Glutamatergic neuron (in vitro differentiated cells): ENCODE data around the gene ZNF862. TPM values are rescaled to one million over a fixed set of nuclear protein-coding genes. Genes with fewer than 3 reads are reported as not detected.

Source experiments
- DNase-seq: peaks from one replicate; pipeline ENCODE4 v3.0.0; 2022
- H3K27ac Mint-ChIP-seq: one replicate; pipeline ENCODE4 v1.8.0; 2020; ENCODE audit warnings: mild to moderate bottlenecking, mixed read lengths, inconsistent platforms; ENCODE audit not compliant: unreplicated experiment
- H3K27me3 Mint-ChIP-seq: one replicate; pipeline ENCODE4 v1.8.0; 2020; ENCODE audit warnings: mild to moderate bottlenecking, moderate library complexity, mixed read lengths, inconsistent platforms; ENCODE audit not compliant: unreplicated experiment
- H3K36me3 Mint-ChIP-seq: one replicate; pipeline ENCODE4 v1.8.0; 2020; ENCODE audit warnings: mild to moderate bottlenecking, mixed read lengths, inconsistent platforms; ENCODE audit not compliant: unreplicated experiment
- H3K4me1 Mint-ChIP-seq: one replicate; pipeline ENCODE4 v1.8.0; 2020; ENCODE audit warnings: mild to moderate bottlenecking, low read depth, mixed read lengths, inconsistent platforms; ENCODE audit not compliant: unreplicated experiment
- H3K4me3 Mint-ChIP-seq: one replicate; pipeline ENCODE4 v1.8.0; 2020; ENCODE audit warnings: mild to moderate bottlenecking, mixed read lengths, inconsistent platforms; ENCODE audit not compliant: unreplicated experiment
- H3K9me3 Mint-ChIP-seq: one replicate; pipeline ENCODE4 v1.8.0; 2020; ENCODE audit warnings: mild to moderate bottlenecking, moderate library complexity, mixed read lengths, inconsistent platforms; ENCODE audit not compliant: unreplicated experiment
- total RNA-seq: library from RNA; stranded (reverse); fragmentation: NEBNext Ultra II Directional; extraction: Animal tissue kit (Norgen Biotek cat#: 25700); gene quantifications from one replicate; pipeline ENCODE4 v1.2.1, GENCODE V29; 2021; ENCODE audit not compliant: unreplicated experiment
- TF ChIP-seq, protein P1 (sequence below): fragments of 200-600 bp; sonication (generic); IDR thresholded peaks from one replicate; pipeline ENCODE4 v1.5.0; 2021; ENCODE audit not compliant: partially characterized antibody, unreplicated experiment

Gene ZNF862
- total RNA-seq, 1 donor from 2014 or later: 12.9 TPM

DNA sequence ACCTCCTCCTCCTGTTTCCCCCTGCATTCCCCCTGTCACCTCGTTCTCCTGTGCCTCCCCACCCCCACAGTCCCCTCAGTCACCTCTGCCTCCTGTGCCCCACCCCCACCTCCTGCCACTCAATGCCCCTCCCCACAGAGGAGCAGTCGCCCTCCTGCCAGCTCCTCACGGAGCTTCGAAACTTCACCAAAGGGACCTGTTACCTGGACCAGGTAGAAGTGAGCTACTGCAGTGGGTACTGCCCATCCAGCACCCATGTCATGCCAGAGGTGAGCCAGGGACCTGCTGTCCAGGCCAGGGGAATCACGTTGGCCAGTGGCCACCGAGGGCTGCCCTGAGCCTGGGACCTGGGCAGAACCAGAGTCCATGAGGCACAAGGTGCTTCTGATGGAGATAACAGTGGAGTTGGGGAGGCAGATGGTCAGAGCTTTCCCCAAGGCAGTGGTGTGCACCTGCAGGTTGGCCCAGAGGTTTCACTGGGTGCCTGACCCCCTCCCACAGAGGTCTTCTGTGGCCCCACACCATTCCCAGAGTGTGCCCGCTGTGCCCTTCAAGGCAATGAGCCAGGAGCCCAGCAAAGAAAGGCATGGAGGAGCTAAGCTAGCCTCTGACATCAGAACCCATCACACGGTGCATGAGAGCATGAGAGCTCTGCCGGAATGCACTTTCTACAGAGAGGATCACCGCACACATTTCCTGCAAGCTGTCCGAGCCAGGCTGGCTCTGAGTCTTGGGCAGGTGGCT is 7.0 kb upstream of the ZNF862 start:
- Mint-ChIP-seq H3K9me3 (peaks cover 6% of the 10 kb centered on the region), H3K4me3 (no peak overlapping the region), H3K36me3 (no peaks in the 10 kb centered on the region), H3K4me1 (no peaks in the 10 kb centered on the region), H3K27me3 (peaks cover 18% of the 10 kb centered on the region), H3K27ac (no peak overlapping the region)
- DNase-seq: no peak
- TF ChIP-seq, protein P1, sequence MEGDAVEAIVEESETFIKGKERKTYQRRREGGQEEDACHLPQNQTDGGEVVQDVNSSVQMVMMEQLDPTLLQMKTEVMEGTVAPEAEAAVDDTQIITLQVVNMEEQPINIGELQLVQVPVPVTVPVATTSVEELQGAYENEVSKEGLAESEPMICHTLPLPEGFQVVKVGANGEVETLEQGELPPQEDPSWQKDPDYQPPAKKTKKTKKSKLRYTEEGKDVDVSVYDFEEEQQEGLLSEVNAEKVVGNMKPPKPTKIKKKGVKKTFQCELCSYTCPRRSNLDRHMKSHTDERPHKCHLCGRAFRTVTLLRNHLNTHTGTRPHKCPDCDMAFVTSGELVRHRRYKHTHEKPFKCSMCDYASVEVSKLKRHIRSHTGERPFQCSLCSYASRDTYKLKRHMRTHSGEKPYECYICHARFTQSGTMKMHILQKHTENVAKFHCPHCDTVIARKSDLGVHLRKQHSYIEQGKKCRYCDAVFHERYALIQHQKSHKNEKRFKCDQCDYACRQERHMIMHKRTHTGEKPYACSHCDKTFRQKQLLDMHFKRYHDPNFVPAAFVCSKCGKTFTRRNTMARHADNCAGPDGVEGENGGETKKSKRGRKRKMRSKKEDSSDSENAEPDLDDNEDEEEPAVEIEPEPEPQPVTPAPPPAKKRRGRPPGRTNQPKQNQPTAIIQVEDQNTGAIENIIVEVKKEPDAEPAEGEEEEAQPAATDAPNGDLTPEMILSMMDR: no peak

- H3K9me3 Mint-ChIP-seq: peaks cover 6% of the 10 kb centered on the region
- H3K4me3 Mint-ChIP-seq: no peak overlapping the region
- no peak for DNase-seq
- H3K4me1 Mint-ChIP-seq: no peaks in the 10 kb centered on the region
- no peaks in the 10 kb centered on the region for H3K36me3 Mint-ChIP-seq
- TF ChIP-seq, protein P1: no peak
- H3K27ac Mint-ChIP-seq: no peak overlapping the region
- H3K27me3 Mint-ChIP-seq: peaks cover 18% of the 10 kb centered on the region
Observed at GRCh38 chr7:149831741-149832219, 6.4 kb upstream of the ZNF862 start.

GRCh38 chr7:149832332-149833041 is 5.7 kb upstream of the ZNF862 start:
- H3K9me3 Mint-ChIP-seq: peaks cover 6% of the 10 kb centered on the region
- no peak overlapping the region for H3K4me3 Mint-ChIP-seq
- H3K36me3 Mint-ChIP-seq: no peaks in the 10 kb centered on the region
- H3K4me1 Mint-ChIP-seq: no peaks in the 10 kb centered on the region
- H3K27me3 Mint-ChIP-seq: peaks cover 14% of the 10 kb centered on the region
- TF ChIP-seq, protein P1: no peak
- no peak for DNase-seq
- H3K27ac Mint-ChIP-seq: no peak overlapping the region

GRCh38 chr7:149833495-149834130 is 4.6 kb upstream of the ZNF862 start:
- TF ChIP-seq, protein P1: no peak
- no peaks in the 10 kb centered on the region for H3K36me3 Mint-ChIP-seq
- no peak for DNase-seq
- H3K9me3 Mint-ChIP-seq: peaks cover 6% of the 10 kb centered on the region
- no peak overlapping the region for H3K4me3 Mint-ChIP-seq
- H3K4me1 Mint-ChIP-seq: peaks cover 2% of the 10 kb centered on the region
- no peak overlapping the region for H3K27ac Mint-ChIP-seq
- peaks cover 14% of the 10 kb centered on the region for H3K27me3 Mint-ChIP-seq
